GM18502 (cell line): ENCODE results near the gene DNAJC7.
"Not testable (repeated sequence)": the region's sequence is repeated elsewhere in the genome, so short reads cannot be mapped to it uniquely, and the experiment has no call there.

Experiments used
- ATAC-seq: cut with Tn5 transposase; IDR thresholded peaks from one replicate; pipeline ENCODE4 v1.9.1; 2021; ENCODE audit warnings: mild to moderate bottlenecking; ENCODE audit not compliant: unreplicated experiment, poor library complexity

Gene DNAJC7

GRCh38 chr17:42017866-42018200 lies 594 bp upstream of the DNAJC7 start:
- no peak for ATAC-seq

GRCh38 chr17:42016411-42016831 lies 818 bp downstream of the DNAJC7 start:
- no peak for ATAC-seq

- not testable (repeated sequence) for ATAC-seq
Measured at GRCh38 chr17:42013740-42014139, 3.5 kb downstream of the DNAJC7 start.

- ATAC-seq = not testable (repeated sequence)
Measured at GRCh38 chr17:42012363-42012762, 4.9 kb downstream of the DNAJC7 start.

- no peak for ATAC-seq
Measured at GRCh38 chr17:42010898-42011516, 6.2 kb downstream of the DNAJC7 start.

GRCh38 chr17:42010266-42010680 lies 7.0 kb downstream of the DNAJC7 start:
- not testable (repeated sequence) for ATAC-seq

GRCh38 chr17:42009170-42009569 lies 8.1 kb downstream of the DNAJC7 start:
- ATAC-seq = no peak

- ATAC-seq = no peak
Measured at GRCh38 chr17:42005166-42005565, 12.1 kb downstream of the DNAJC7 start.

GRCh38 chr17:42002792-42003301 lies 14.4 kb downstream of the DNAJC7 start:
- no peak for ATAC-seq

GRCh38 chr17:42002175-42002791 lies 15.0 kb downstream of the DNAJC7 start:
- no peak for ATAC-seq

GRCh38 chr17:42001729-42002128 lies 15.5 kb downstream of the DNAJC7 start:
- ATAC-seq = no peak

GRCh38 chr17:42000413-42001133 lies 16.7 kb downstream of the DNAJC7 start:
- no peak for ATAC-seq

- no peak for ATAC-seq
Measured at GRCh38 chr17:41998497-41998896, 18.7 kb downstream of the DNAJC7 start.

GRCh38 chr17:41996855-41997164 lies 20.4 kb downstream of the DNAJC7 start:
- ATAC-seq = no peak

GRCh38 chr17:41992576-41992975 lies 24.7 kb downstream of the DNAJC7 start:
- ATAC-seq = no peak

GRCh38 chr17:41989702-41990419 lies 27.4 kb downstream of the DNAJC7 start:
- ATAC-seq = no peak

- no peak for ATAC-seq
Measured at GRCh38 chr17:41988418-41988817, 28.8 kb downstream of the DNAJC7 start.

GRCh38 chr17:41987642-41988041 lies 29.6 kb downstream of the DNAJC7 start:
- no peak for ATAC-seq

- ATAC-seq = no peak
Measured at GRCh38 chr17:41986634-41987033, 30.6 kb downstream of the DNAJC7 start.

- ATAC-seq = no peak
Measured at GRCh38 chr17:41985919-41986318, 31.3 kb downstream of the DNAJC7 start.

- no peak for ATAC-seq
Measured at GRCh38 chr17:41984454-41984853, 32.8 kb downstream of the DNAJC7 start.
